Gastrocnemius medialis (tissue), 4 donors: ENCODE results near the gene FGR. TPM values are rescaled to one million over a fixed set of nuclear protein-coding genes. Genes with fewer than 3 reads are reported as not detected.

Experiments used
- ATAC-seq, 2 donors: fragments of 150-250 bp; one replicate each; pipeline ENCODE4 v1.9.1; 2016
- DNase-seq, 2 donors: peaks; one replicate each; pipeline ENCODE4 v3.0.0-alpha.2; 2019
- H3K27ac ChIP-seq, 4 donors: fragments of 200-600 bp; sonication (generic); 1 replicate in 1 of 4; 2 replicates in 3 of 4; pipeline ENCODE4 v1.5.1; 2016 to 2018; ENCODE audit warnings: mild to moderate bottlenecking in 2 of 4, moderate library complexity in 1 of 4
- H3K27me3 ChIP-seq, 3 donors: fragments of 200-600 bp; sonication (generic) in 2 of 3; 1 replicate in 1 of 3; 2 replicates in 2 of 3; pipeline versions ENCODE4 v1.5.1 to v1.6.0; 2016 to 2019; ENCODE audit warnings: mild to moderate bottlenecking in 1 of 3, moderate library complexity in 1 of 3
- H3K36me3 ChIP-seq, 2 donors: fragments of 200-600 bp; sonication (generic) in 1 of 2; one replicate each; pipeline ENCODE4 v1.5.1; 2017 to 2018
- H3K4me1 ChIP-seq, 2 donors: fragments of 200-600 bp; sonication (generic) in 1 of 2; one replicate each; pipeline ENCODE4 v1.5.1; 2016 to 2017; ENCODE audit warnings: mild to moderate bottlenecking in 2 of 2
- H3K4me3 ChIP-seq, 4 donors: fragments of 200-600 bp; sonication (generic) in 3 of 4; 1 replicate in 1 of 4; 2 replicates in 3 of 4; pipeline ENCODE4 v1.5.1; 2016 to 2019; ENCODE audit warnings: mild to moderate bottlenecking in 2 of 4
- H3K9me3 ChIP-seq, 3 donors: fragments of 200-600 bp; sonication (generic) in 2 of 3; 1 replicate in 1 of 3; 2 replicates in 2 of 3; pipeline ENCODE4 v1.5.1; 2016 to 2019
- POLR2A ChIP-seq, 2 donors: fragments of 450-650 bp; IDR thresholded peaks; one replicate each; pipeline ENCODE4 v1.6.1; 2017; ENCODE audit warnings: antibody characterized with exemption in 2 of 2, mild to moderate bottlenecking in 2 of 2, moderate library complexity in 2 of 2
- in situ Hi-C, 4 donors: fragments of 200-750 bp; cut with MboI; loops; one replicate each; pipeline versions ENCODE4 v1.15.0 to v1.8.0; 2017; ENCODE audit warnings: low sequenced_read_pairs in 4 of 4
- intact Hi-C: fragments of 100-400 bp; cut with DNase I; formaldehyde crosslinking; loops from one replicate; pipeline ENCODE4 v1.15.1; 2023; ENCODE audit warnings: low total_unique reads
- total RNA-seq, 4 donors: library from RNA; depleted of rRNA; stranded (reverse); fragments of >200 nt; gene quantifications; one replicate each; pipeline versions ENCODE4 v1.1.0 to v1.2.3, GENCODE V29; 2016
- TF ChIP-seq, protein P1 (sequence below), 5 experiments: fragments of 450-650 bp in 3 of 5; fragments of 200-600 bp in 2 of 5; sonication (generic) in 2 of 5; IDR thresholded peaks in 4 of 5; conservative IDR thresholded peaks in 1 of 5; 1 replicate in 4 of 5; 2 replicates in 1 of 5; pipeline ENCODE4 v1.5.1; 2016 to 2019; ENCODE audit warnings: antibody characterized with exemption in 5 of 5, mild to moderate bottlenecking in 3 of 5, moderate library complexity in 3 of 5

Gene FGR
- total RNA-seq, 4 donors from 2014 or later, result 1.3 to 5.8 (median 4.7) TPM

- no peak for TF ChIP-seq POLR2A (IDR thresholded peaks at IDR 0.05)
- TF ChIP-seq, protein P1, sequence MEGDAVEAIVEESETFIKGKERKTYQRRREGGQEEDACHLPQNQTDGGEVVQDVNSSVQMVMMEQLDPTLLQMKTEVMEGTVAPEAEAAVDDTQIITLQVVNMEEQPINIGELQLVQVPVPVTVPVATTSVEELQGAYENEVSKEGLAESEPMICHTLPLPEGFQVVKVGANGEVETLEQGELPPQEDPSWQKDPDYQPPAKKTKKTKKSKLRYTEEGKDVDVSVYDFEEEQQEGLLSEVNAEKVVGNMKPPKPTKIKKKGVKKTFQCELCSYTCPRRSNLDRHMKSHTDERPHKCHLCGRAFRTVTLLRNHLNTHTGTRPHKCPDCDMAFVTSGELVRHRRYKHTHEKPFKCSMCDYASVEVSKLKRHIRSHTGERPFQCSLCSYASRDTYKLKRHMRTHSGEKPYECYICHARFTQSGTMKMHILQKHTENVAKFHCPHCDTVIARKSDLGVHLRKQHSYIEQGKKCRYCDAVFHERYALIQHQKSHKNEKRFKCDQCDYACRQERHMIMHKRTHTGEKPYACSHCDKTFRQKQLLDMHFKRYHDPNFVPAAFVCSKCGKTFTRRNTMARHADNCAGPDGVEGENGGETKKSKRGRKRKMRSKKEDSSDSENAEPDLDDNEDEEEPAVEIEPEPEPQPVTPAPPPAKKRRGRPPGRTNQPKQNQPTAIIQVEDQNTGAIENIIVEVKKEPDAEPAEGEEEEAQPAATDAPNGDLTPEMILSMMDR (IDR thresholded peaks at IDR 0.05 in 4 of 5, conservative IDR thresholded peaks at IDR 0.05 in 1 of 5), result no peak
- Histone ChIP-seq H3K27ac (no peak overlapping the region), H3K27me3 (no peaks in the 10 kb centered on the region), H3K4me1 (no peaks in the 10 kb centered on the region), H3K36me3 (no peaks in the 10 kb centered on the region), H3K4me3 (no peak overlapping the region), H3K9me3 (no peaks in the 10 kb centered on the region)
- no peak for ATAC-seq
- intact Hi-C loops, result no loop called here
- DNase-seq, result no peak
- in situ Hi-C loops, result no loop called here
Measured at GRCh38 chr1:27618341-27619082, 16.5 kb downstream of the FGR start.

GRCh38 chr1:27617420-27617819 is 17.6 kb downstream of the FGR start:
- no peaks in the 10 kb centered on the region for H3K4me1 ChIP-seq
- no peak for TF ChIP-seq POLR2A (IDR thresholded peaks at IDR 0.05)
- no peak for DNase-seq
- H3K27me3 ChIP-seq, result no peaks in the 10 kb centered on the region
- in situ Hi-C loops, result no loop called here
- H3K27ac ChIP-seq, result no peak overlapping the region
- intact Hi-C loops, result no loop called here
- no peaks in the 10 kb centered on the region for H3K9me3 ChIP-seq
- no peaks in the 10 kb centered on the region for H3K36me3 ChIP-seq
- no peak for ATAC-seq
- no peak overlapping the region for H3K4me3 ChIP-seq

DNA sequence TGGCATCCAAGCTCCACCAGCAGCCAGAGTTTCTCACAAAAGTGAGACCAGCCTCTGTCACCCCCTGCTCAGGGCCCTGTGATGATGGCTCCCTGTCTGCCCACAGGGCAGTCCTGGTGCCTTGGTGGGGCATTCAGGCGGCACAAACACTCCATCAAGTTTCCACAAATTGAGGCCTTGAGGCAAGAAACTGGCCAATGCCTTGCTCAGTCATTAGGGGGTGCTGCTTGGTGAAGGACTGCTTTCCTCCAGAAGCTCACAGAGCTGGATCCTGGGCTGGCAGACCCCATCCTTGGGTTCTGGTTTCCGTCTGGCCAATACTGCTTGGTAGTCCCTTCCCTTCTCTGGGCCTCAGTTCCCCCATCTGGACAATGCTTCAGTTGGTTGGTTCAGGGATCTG is 18.5 kb downstream of the FGR start:
- Histone ChIP-seq H3K27ac (no peak overlapping the region), H3K9me3 (no peaks in the 10 kb centered on the region), H3K4me1 (no peaks in the 10 kb centered on the region), H3K27me3 (no peaks in the 10 kb centered on the region), H3K36me3 (no peaks in the 10 kb centered on the region), H3K4me3 (no peak overlapping the region)
- DNase-seq (no peak), ATAC-seq (no peak)
- in situ Hi-C loops, result no loop called here
- intact Hi-C loops, result no loop called here
- TF ChIP-seq, protein P1 (IDR thresholded peaks at IDR 0.05 in 4 of 5, conservative IDR thresholded peaks at IDR 0.05 in 1 of 5), result no peak

DNA sequence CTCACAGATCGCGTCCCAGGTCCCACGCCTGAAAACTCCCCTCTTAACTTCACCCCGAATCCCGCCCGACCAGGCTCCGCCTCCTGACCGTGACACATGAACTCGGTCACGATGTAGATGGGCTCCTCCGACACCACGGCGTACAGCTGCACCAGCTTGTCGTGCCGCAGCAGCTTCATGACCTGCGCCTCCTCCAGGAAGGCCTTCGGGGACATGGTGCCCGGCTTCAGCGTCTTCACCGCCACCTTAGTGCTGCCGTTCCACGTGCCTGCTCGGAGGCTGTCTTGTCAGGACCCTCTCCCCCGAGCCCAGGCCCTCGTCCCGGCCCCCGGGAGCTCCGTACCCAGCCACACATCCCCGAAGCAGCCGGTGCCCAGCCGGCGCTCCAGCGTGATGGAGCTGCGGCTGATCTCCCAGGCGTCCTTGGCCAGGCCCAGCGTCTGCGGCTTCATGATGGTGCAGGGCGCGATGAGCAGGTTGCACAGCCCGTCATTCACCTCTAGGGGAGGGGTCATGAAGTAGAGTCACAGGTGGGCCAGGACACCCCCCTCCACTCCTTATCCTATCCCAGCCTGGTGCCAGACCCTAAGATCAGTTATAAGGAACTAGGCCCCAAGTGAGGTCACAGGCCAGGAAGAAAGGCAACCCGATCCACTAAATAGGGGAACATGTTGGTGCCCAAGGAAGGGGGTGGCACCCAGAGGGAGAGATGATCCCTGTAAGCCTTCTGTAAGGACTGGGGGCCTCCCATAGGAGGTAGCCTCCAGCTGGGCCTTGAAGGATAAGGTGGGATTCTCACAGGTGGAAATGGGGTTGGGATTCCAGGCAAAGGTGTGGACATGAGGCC is 19.4 kb downstream of the FGR start:
- Histone ChIP-seq H3K27me3 (no peaks in the 10 kb centered on the region), H3K4me1 (no peaks in the 10 kb centered on the region), H3K27ac (no peak overlapping the region), H3K4me3 (no peak overlapping the region), H3K9me3 (no peaks in the 10 kb centered on the region), H3K36me3 (no peaks in the 10 kb centered on the region)
- ATAC-seq (no peak), DNase-seq (no peak)
- intact Hi-C loops (no loop called here), in situ Hi-C loops (no loop called here)
- no peak for TF ChIP-seq POLR2A (IDR thresholded peaks at IDR 0.05)

DNA sequence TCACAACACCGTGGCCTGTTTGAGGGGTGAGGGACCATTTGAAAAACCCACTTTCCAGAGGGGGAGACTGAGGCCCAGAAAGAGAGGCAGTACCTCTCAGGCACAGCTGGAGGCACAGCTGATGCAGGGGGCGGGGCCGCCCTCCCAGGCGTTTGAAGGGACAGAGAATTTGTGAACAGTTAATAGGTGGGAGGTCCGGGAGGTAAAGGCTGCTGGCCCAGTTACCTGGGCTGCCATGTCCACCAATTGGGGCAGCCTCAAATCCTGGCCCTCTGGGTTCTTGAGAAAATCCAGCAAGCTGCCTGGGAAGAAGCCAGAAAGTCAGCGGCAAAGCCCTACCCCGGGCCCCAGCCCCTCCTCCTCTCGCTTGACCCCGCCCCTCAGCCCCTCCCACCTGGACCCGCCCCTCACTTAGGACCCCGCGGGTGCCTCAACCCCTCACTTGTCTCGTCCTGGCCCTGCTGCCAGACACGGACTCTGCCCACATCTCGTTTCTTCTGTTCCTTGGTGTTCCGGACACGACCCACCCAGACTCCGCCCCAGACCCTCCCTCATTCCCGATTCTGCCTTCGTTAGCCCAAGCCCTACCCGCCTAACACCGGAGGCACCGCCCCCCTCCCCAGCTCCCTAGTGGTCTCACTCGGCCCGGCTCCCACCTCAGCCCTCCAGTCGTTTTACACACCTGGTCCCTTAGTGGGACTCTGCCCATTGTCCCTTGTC is 20.2 kb downstream of the FGR start:
- Histone ChIP-seq H3K27ac (no peak overlapping the region), H3K27me3 (no peaks in the 10 kb centered on the region), H3K9me3 (no peaks in the 10 kb centered on the region), H3K36me3 (no peaks in the 10 kb centered on the region), H3K4me1 (no peaks in the 10 kb centered on the region), H3K4me3 (no peak overlapping the region)
- intact Hi-C loops (no loop called here), in situ Hi-C loops (loop anchor here in 1 of 4 donors (5.0 kb wide), 1 partner anchor 48 kb away; no protein-coding TSS in a partner anchor)
- ATAC-seq, result no peak
- TF ChIP-seq, protein P1 (IDR thresholded peaks at IDR 0.05 in 4 of 5, conservative IDR thresholded peaks at IDR 0.05 in 1 of 5), result no peak
- no peak for TF ChIP-seq POLR2A (IDR thresholded peaks at IDR 0.05)
- no peak for DNase-seq
